Upper lobe of left lung (tissue), 4 donors: ENCODE results near the gene MSANTD1.

ENCODE experiments used
- EP300 ChIP-seq, 4 donors: sonication (generic); formaldehyde crosslinking; IDR thresholded peaks; one replicate each; pipeline ENCODE4 v1.5.1; 2017; ENCODE audit warnings: antibody characterized with exemption in 4 of 4, control low read depth in 2 of 4
- POLR2A ChIP-seq, 4 donors: fragments of 450-650 bp; IDR thresholded peaks; one replicate each; pipeline ENCODE4 v1.5.1; 2016 to 2017; ENCODE audit warnings: antibody characterized with exemption in 4 of 4, mild to moderate bottlenecking in 2 of 4
- POLR2AphosphoS5 ChIP-seq, 2 donors: sonication (generic); formaldehyde crosslinking; IDR thresholded peaks; one replicate each; pipeline ENCODE4 v1.5.1; 2017; ENCODE audit warnings: antibody characterized with exemption in 2 of 2
- TF ChIP-seq, protein P1 (sequence below), 6 experiments: fragments of 450-650 bp in 4 of 6; fragments of 200-600 bp in 2 of 6; sonication (generic) in 2 of 6; IDR thresholded peaks; one replicate each; pipeline ENCODE4 v1.5.1; 2016 to 2019; ENCODE audit warnings: antibody characterized with exemption in 6 of 6

DNA sequence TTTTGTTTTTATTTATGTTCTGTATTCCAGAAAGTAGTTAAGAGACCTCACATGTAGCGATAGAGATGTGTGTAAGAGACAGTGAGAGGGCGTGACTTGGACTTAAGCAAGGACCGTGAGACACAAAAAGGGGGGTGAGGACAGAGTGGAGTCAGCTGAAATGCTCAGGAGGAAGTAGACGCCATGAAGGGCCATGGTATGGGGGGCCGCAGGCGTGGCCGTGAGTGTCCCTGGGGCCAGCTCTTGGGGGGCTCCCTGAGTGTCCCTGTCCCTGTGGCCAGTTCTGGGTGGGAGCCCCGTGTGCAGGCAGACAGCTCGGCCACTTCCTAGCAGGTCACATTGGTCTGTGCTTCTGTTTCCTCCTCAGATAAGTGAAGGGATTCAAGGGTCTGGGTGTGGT lies 23.0 kb upstream of the MSANTD1 start:
- TF ChIP-seq POLR2A (IDR thresholded peaks at IDR 0.05) (peak in 1 of 4 donors; percentile 36), EP300 (IDR thresholded peaks at IDR 0.05) (no peak), POLR2AphosphoS5 (IDR thresholded peaks at IDR 0.05) (no peak)
- TF ChIP-seq, protein P1, sequence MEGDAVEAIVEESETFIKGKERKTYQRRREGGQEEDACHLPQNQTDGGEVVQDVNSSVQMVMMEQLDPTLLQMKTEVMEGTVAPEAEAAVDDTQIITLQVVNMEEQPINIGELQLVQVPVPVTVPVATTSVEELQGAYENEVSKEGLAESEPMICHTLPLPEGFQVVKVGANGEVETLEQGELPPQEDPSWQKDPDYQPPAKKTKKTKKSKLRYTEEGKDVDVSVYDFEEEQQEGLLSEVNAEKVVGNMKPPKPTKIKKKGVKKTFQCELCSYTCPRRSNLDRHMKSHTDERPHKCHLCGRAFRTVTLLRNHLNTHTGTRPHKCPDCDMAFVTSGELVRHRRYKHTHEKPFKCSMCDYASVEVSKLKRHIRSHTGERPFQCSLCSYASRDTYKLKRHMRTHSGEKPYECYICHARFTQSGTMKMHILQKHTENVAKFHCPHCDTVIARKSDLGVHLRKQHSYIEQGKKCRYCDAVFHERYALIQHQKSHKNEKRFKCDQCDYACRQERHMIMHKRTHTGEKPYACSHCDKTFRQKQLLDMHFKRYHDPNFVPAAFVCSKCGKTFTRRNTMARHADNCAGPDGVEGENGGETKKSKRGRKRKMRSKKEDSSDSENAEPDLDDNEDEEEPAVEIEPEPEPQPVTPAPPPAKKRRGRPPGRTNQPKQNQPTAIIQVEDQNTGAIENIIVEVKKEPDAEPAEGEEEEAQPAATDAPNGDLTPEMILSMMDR (IDR thresholded peaks at IDR 0.05): no peak
